IMR-90 (cell line): Measurements from ENCODE around the gene STAP2. TPM values are rescaled to one million over a fixed set of nuclear protein-coding genes. Genes with fewer than 3 reads are reported as not detected.
A peak's percentile ranks its signal among the peaks of the same experiment; 100 is the strongest.

ENCODE experiments used
- ATAC-seq: fragments of 200-7000 bp; cut with Tn5 transposase; 2 replicates; pipeline ENCODE4 v1.9.1; 2020; ENCODE audit warnings: low read depth, mild to moderate bottlenecking, moderate library complexity
- BruUV-seq: library from RNA; stranded (reverse); fragments of 400-500 nt; replicated peaks from 2 replicates; lab custom pipeline; 2021; lab: Mats Ljungman, UMichigan
- CTCF ChIA-PET: fragments of 300-600 bp; formaldehyde crosslinking; extraction: SDS; loops from one replicate; lab custom pipeline; 2021; ENCODE audit warnings: antibody characterized with exemption; lab: Yijun Ruan, JAX
- POLR2A ChIA-PET: fragments of 300-600 bp; sonication (Branson Sonifier 250); formaldehyde crosslinking; loops from one replicate; lab custom pipeline; 2022; ENCODE audit warnings: antibody characterized with exemption; ENCODE audit not compliant: unreplicated experiment; lab: Charles Lee
- DNase-seq: peaks from one replicate; pipeline ENCODE4 v3.0.0; 2013
- H2AFZ ChIP-seq: replicated peaks from 2 replicates; pipeline ENCODE3; 2013; ENCODE audit warnings: low read length, mild to moderate bottlenecking; ENCODE audit not compliant: poor library complexity
- H2AK5ac ChIP-seq: 2 replicates; pipeline ENCODE4 v1.6.1; 2013; ENCODE audit warnings: low read depth, low read length, inconsistent platforms
- H2AK9ac ChIP-seq: replicated peaks from 2 replicates; pipeline ENCODE3; 2013; ENCODE audit warnings: mild to moderate bottlenecking, low read depth, low read length, moderate library complexity; ENCODE audit not compliant: poor library complexity
- H2BK120ac ChIP-seq: 2 replicates; pipeline ENCODE4 v1.6.1; 2013; ENCODE audit warnings: low read depth, low read length, inconsistent platforms
- H2BK15ac ChIP-seq: 3 replicates; pipeline ENCODE4 v1.6.1; 2013; ENCODE audit warnings: low read depth, low read length, inconsistent platforms
- H2BK20ac ChIP-seq: 2 replicates; pipeline ENCODE4 v1.6.1; 2013; ENCODE audit warnings: low read depth, mild to moderate bottlenecking, inconsistent platforms, low read length, moderate library complexity
- H2BK5ac ChIP-seq: 2 replicates; pipeline ENCODE4 v1.6.1; 2013; ENCODE audit warnings: mild to moderate bottlenecking, low read depth, low read length, inconsistent platforms; ENCODE audit not compliant: poor library complexity, severe bottlenecking
- H3K14ac ChIP-seq: replicated peaks from 2 replicates; pipeline ENCODE4 v1.6.1; 2013; ENCODE audit warnings: low read depth, low read length, inconsistent platforms
- H3K18ac ChIP-seq: 2 replicates; pipeline ENCODE4 v1.6.1; 2013; ENCODE audit warnings: low read depth, low read length, control low read depth
- H3K23ac ChIP-seq: 2 replicates; pipeline ENCODE4 v1.6.1; 2013; ENCODE audit warnings: low read depth, low read length, inconsistent platforms
- H3K27ac ChIP-seq: 2 replicates; pipeline ENCODE4 v1.5.1; 2013; ENCODE audit warnings: mild to moderate bottlenecking, control low read depth, low read length; ENCODE audit not compliant: insufficient read depth
- H3K27me3 ChIP-seq: 2 replicates; pipeline ENCODE4 v1.6.1; 2013; ENCODE audit warnings: low read length; ENCODE audit not compliant: control insufficient read depth, insufficient read depth
- H3K36me3 ChIP-seq: 2 replicates; pipeline ENCODE4 v1.6.1; 2013; ENCODE audit warnings: low read length, mixed read lengths; ENCODE audit not compliant: control insufficient read depth, insufficient read depth
- H3K4ac ChIP-seq: 2 replicates; pipeline ENCODE4 v1.6.1; 2013; ENCODE audit warnings: low read depth, low read length, inconsistent platforms
- H3K4me1 ChIP-seq: 2 replicates; pipeline ENCODE4 v1.6.1; 2013; ENCODE audit warnings: low read length, mixed read lengths; ENCODE audit not compliant: control insufficient read depth, insufficient read depth
- H3K4me2 ChIP-seq: 2 replicates; pipeline ENCODE4 v1.6.1; 2013; ENCODE audit warnings: low read depth, mild to moderate bottlenecking, control low read depth, low read length, moderate library complexity
- H3K4me3 ChIP-seq: 2 replicates; pipeline ENCODE4 v1.5.1; 2013; ENCODE audit warnings: low read depth, mild to moderate bottlenecking, control low read depth, low read length, moderate library complexity; ENCODE audit not compliant: insufficient read depth
- H3K56ac ChIP-seq: 2 replicates; pipeline ENCODE4 v1.6.1; 2013; ENCODE audit warnings: low read length, inconsistent platforms; ENCODE audit not compliant: insufficient read depth; ENCODE audit errors: extremely low read depth
- H3K79me1 ChIP-seq, 2 experiments: 2 replicates each; pipeline ENCODE4 v1.6.1; 2013; ENCODE audit warnings: low read length in 2 of 2, inconsistent platforms in 1 of 2, low read depth in 1 of 2
- H3K9ac ChIP-seq: 2 replicates; pipeline ENCODE4 v1.6.1; 2013; ENCODE audit warnings: low read depth, low read length, control low read depth
- H3K9me1 ChIP-seq: 2 replicates; pipeline ENCODE4 v1.6.1; 2013; ENCODE audit warnings: low read length, inconsistent platforms; ENCODE audit not compliant: insufficient read depth
- H3K9me3 ChIP-seq: 2 replicates; pipeline ENCODE4 v1.6.1; 2013; ENCODE audit warnings: low read length; ENCODE audit not compliant: control insufficient read depth, insufficient read depth
- H4K20me1 ChIP-seq: 2 replicates; pipeline ENCODE4 v1.6.1; 2013; ENCODE audit warnings: low read length, inconsistent platforms; ENCODE audit not compliant: insufficient read depth
- H4K5ac ChIP-seq: 2 replicates; pipeline ENCODE4 v1.6.1; 2013; ENCODE audit warnings: mild to moderate bottlenecking, low read depth, low read length, control low read depth
- H4K8ac ChIP-seq, 2 experiments: 2 replicates each; pipeline ENCODE4 v1.6.1; 2013; ENCODE audit warnings: low read depth in 2 of 2, low read length in 2 of 2, control low read depth in 1 of 2, inconsistent platforms in 1 of 2
- H4K91ac ChIP-seq: 2 replicates; pipeline ENCODE4 v1.6.1; 2013; ENCODE audit warnings: low read depth, low read length, inconsistent platforms; ENCODE audit not compliant: insufficient read depth
- BHLHE40 ChIP-seq: fragments of 150-350 bp; IDR thresholded peaks from 2 replicates; pipeline ENCODE4 v1.6.1; 2016; ENCODE audit warnings: mild to moderate bottlenecking, low read depth, low read length
- WGBS, 2 experiments: methylation state at CpG; one replicate each; pipeline versions ENCODE4 v1.1.5 to v1.1.7; 2013; ENCODE audit warnings: missing lambda C conversion rate in 2 of 2; ENCODE audit not compliant: insufficient read length in 1 of 2; ENCODE audit errors: extremely low coverage in 2 of 2; 5-methylcytosine and 5-hydroxymethylcytosine counted together
- dilution Hi-C: fragments of 300-500 bp; cut with HindIII; formaldehyde crosslinking; loops from one replicate; pipeline ENCODE4 v1.14.3; 2018; ENCODE audit warnings: low sequenced_read_pairs; ENCODE audit not compliant: unreplicated experiment
- in situ Hi-C: fragments of 300-500 bp; cut with MboI; formaldehyde crosslinking; loops from 3 replicates; pipeline ENCODE4 v1.14.3; 2019; ENCODE audit warnings: low sequenced_read_pairs, inconsistent platforms, mixed read lengths
- intact Hi-C: fragments of 100-400 bp; cut with micrococcal nuclease; formaldehyde crosslinking; loops from 2 replicates; pipeline ENCODE4 v1.10.0; 2022
- polyA plus RNA-seq, 3 experiments: library from polyadenylated mRNA; depleted of rRNA; stranded (reverse); fragments of >200 nt; gene quantifications; 2 replicates each; pipeline ENCODE4 v1.2.3, GENCODE V29; 2012; ENCODE audit warnings: low replicate concordance in 1 of 3
- total RNA-seq: library from RNA; depleted of rRNA; stranded (reverse); fragments of >200 nt; gene quantifications from 2 replicates; pipeline ENCODE4 v1.2.3, GENCODE V29; 2012
- TF ChIP-seq, protein P1 (sequence below): conservative IDR thresholded peaks from 2 replicates; pipeline ENCODE4 v1.5.1; 2012; ENCODE audit warnings: mild to moderate bottlenecking, low read depth, low read length, improper control_type of control experiment

STAP2 gene
- total and polyA plus RNA-seq, 2 of the 4 experiments (the other 2 are of a cell fraction) = 1.3 to 3.4 TPM

GRCh38 chr19:4360641-4361151 is 22.1 kb upstream of the STAP2 start:
- Histone ChIP-seq H3K14ac (no peak overlapping the region), H4K5ac (no peak overlapping the region), H2BK15ac (no peak overlapping the region), H3K4me3 (no peak overlapping the region), H3K27me3 (no peaks in the 10 kb centered on the region), H3K36me3 (peaks cover 59% of the 10 kb centered on the region), H2AK9ac (peak overlapping the region; percentile 61), H3K9me1 (no peaks in the 10 kb centered on the region), H2BK20ac (no peak overlapping the region), H2BK5ac (no peak overlapping the region), H3K9me3 (no peaks in the 10 kb centered on the region), H3K27ac (peak overlapping the region; percentile 58; the same call in 1 of the 2 replicates), H2BK120ac (no peak overlapping the region), H3K4ac (peak overlapping the region; percentile 40; the same call in 1 of the 2 replicates), H2AFZ (peak overlapping the region; percentile 48), H3K23ac (no peak overlapping the region), H3K18ac (no peak overlapping the region), H4K91ac (no peak overlapping the region), H3K56ac (no peak overlapping the region), H3K79me1 (peaks cover under 1 to 23% of the 10 kb centered on the region in 2 experiments), H4K8ac (peak overlapping the region in 1 of 2 experiments; percentile 16; a peak in 1 of 4 replicates), H2AK5ac (no peak overlapping the region), H4K20me1 (peaks cover 11% of the 10 kb centered on the region), H3K4me1 (peaks cover 10% of the 10 kb centered on the region; the same call in 1 of the 2 replicates), H3K9ac (no peak overlapping the region), H3K4me2 (no peak overlapping the region; the same call in 1 of the 2 replicates)
- BruUV-seq = TSS peak; percentile 90
- ATAC-seq = peak; percentile 28
- intact Hi-C loops (no loop called here), dilution Hi-C loops (no loop called here), in situ Hi-C loops (no loop called here)
- DNase-seq = no peak
- TF ChIP-seq BHLHE40 = no peak
- TF ChIP-seq, protein P1, sequence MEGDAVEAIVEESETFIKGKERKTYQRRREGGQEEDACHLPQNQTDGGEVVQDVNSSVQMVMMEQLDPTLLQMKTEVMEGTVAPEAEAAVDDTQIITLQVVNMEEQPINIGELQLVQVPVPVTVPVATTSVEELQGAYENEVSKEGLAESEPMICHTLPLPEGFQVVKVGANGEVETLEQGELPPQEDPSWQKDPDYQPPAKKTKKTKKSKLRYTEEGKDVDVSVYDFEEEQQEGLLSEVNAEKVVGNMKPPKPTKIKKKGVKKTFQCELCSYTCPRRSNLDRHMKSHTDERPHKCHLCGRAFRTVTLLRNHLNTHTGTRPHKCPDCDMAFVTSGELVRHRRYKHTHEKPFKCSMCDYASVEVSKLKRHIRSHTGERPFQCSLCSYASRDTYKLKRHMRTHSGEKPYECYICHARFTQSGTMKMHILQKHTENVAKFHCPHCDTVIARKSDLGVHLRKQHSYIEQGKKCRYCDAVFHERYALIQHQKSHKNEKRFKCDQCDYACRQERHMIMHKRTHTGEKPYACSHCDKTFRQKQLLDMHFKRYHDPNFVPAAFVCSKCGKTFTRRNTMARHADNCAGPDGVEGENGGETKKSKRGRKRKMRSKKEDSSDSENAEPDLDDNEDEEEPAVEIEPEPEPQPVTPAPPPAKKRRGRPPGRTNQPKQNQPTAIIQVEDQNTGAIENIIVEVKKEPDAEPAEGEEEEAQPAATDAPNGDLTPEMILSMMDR = no peak
- ChIA-PET POLR2A (no interaction called here), CTCF (interaction anchor here (0.6 kb wide), 1 partner anchor 8 kb away, joined by 3 read pairs; no protein-coding TSS in a partner anchor)
- WGBS, 2 experiments = 48% methylated on average over 4 of the region's 12 CpGs; no CpG with 5 or more reads in 1 of the 2 experiments
